Left kidney (tissue), 2 donors: ENCODE measurements around the gene TAPT1. TPM values are rescaled to one million over a fixed set of nuclear protein-coding genes. Genes with fewer than 3 reads are reported as not detected.
A peak's percentile ranks its signal among the peaks of the same experiment; 100 is the strongest.
"Not testable (repeated sequence)": the region's sequence is repeated elsewhere in the genome, so short reads cannot be mapped to it uniquely, and the experiment has no call there.

Experiments
- DNase-seq: peaks from one replicate; pipeline ENCODE4 v3.0.0-alpha.2; 2013
- polyA plus RNA-seq: library from polyadenylated mRNA; unstranded; fragments of 120-200 nt; gene quantifications from one replicate; pipeline ENCODE4 v1.2.1, GENCODE V29; 2013; ENCODE audit not compliant: insufficient read length

Gene TAPT1
- polyA plus RNA-seq, 1 donor = 49.4 TPM

DNA sequence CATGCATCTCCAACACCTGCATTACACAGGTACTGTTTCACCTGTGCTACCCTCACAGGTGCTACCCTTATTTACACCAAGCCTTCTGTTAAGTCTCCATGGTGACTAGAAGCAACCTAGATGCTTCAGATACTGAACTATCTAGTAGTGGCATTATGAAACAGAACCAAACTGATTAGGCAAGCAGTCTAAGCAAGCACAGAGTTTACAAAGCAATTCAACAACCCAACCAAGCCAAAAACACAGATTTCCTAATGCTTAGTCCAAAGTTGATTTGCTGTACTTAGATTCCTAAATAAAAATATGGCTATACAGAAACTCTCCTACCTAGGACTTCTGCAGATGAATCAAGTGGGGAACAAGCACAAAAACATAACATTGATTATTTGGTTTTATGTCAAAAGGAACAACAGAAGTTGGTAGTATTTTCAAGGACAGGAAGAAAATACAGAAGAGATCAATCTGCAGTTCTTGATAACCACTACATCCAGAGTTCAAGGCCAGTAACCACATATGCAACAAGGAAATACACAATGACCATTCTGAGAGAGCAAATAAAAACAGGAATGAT lies 3.2 kb downstream of the TAPT1 start:
- DNase-seq = no peak

- no peak for DNase-seq
Measured at GRCh38 chr4:16218950-16219349, 7.3 kb downstream of the TAPT1 start.

DNA sequence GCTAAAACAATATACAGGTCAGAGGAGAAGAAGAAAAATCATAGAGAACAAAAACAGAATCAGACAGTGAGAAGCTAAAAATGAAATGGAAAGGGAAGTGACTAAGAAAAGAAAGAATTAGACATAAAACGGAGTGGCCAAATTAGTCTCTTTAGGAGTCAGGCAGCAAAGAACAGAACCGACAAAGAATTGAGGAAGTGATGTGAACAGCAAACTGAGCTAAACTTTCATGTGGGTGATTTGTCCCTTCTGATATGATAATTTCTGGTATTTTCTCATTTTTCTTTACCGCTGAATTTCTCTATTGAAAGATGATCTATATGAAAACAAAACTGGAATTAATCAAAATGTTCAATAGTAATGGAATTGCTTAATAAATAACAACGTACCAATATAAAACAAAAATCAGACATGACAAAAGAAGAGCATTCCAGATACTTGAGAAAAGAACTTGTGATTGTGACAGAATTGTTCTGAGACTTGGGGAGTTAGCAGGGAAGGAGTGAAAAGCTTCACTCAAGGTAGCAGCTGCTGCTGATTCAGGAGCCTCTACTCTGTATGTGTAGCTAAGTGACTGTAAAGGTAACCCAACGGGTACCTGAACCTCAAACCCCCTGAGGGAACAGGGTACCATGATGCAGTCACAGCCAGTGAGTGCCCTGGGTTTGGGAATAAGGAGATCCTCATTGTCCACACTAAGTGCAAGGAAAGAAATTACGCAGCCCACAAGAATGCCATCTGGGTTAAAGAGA lies 8.8 kb downstream of the TAPT1 start:
- no peak for DNase-seq

- DNase-seq = no peak
Measured at GRCh38 chr4:16213121-16213520, 13.2 kb downstream of the TAPT1 start.

DNA sequence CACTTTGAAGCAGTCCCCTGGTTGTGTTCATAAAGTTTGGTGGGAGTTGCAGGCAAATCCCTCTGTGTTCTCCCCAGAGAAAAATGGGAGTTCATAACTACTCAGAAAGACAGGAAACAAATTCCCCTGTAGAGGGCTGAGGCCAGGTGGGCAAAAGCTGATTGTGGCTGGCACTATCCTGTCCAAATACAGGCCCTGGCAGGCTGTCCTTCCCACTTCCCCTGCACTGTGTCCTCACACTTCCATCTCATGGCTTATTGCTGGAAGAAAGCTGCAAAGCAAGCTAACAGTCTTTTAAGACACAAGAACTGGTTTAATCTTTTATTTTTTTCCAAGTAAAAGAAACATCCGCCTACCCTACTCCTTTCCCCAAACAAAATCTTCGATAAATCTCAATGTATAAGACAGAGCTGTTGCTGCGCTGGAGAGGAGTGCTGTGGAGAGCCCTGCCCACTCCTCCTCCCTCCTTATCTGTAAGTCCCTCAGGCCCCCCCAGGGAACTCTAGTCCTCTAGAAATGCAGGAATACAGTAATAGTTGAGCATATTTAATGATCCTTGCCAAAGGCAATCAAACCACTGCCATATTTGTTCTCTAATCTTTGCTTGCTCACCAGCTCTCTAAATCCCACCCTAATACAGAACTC lies 14.0 kb downstream of the TAPT1 start:
- no peak for DNase-seq

DNA sequence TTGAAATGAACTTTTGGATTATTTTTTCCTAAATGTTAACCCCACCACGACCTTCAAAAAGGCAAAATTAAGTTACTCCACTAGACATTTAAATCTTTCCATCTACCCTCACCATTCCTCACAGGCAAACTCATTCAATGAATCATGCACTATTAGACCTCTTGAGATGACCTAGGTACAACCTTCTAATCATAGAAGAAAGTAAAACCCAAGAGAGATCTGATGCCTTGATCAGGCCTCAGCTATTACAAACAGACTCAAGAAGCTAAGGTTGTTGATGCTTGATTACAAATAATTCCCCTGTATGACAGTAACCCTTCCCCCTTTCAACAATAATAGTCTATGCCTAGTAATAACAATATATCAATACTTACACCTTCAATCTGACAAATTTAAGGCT lies 18.9 kb downstream of the TAPT1 start:
- no peak for DNase-seq

GRCh38 chr4:16206848-16207247 lies 19.4 kb downstream of the TAPT1 start:
- no peak for DNase-seq

- no peak for DNase-seq
Measured at GRCh38 chr4:16206301-16206700, 20.0 kb downstream of the TAPT1 start.

- no peak for DNase-seq
Measured at GRCh38 chr4:16205298-16206164, 20.7 kb downstream of the TAPT1 start.

GRCh38 chr4:16204505-16204904 lies 21.8 kb downstream of the TAPT1 start:
- DNase-seq = no peak

DNA sequence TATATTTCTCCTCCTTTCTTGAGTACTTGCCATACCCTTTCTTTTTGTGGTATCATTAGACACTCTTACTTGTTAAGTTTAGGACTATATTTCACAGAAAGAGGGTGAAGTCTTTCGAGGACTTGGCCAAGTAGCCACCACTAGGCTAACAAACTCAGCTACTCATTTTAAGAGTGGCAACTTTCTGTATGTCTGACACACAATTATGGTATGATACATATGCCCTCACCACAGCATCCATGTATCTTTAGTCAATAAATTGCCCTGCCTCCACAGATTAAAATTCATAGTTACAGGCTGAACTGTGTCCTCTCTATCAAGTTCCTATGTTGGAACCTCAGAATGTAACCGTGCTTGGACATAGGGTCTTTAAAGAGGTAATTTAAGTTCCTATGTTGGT lies 23.2 kb downstream of the TAPT1 start:
- no peak for DNase-seq

DNA sequence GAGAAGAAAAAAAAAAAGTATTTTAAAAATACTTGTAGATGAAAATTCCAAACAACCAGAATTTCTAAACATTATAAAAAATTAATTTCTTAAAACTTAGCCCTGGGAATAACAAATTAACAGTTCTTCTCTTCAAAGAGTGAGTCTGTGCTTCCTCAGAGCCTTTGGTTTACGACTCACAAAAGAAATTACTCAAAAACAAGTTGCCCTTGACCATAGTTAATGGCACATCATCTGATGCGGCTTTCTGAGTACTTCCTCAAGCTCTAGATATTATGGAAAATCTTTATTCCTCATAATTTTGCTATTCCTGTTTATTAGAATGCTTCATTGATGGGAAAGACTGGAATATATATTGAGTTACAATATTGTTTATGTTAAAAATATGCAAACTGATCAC lies 23.7 kb downstream of the TAPT1 start:
- DNase-seq = no peak

DNA sequence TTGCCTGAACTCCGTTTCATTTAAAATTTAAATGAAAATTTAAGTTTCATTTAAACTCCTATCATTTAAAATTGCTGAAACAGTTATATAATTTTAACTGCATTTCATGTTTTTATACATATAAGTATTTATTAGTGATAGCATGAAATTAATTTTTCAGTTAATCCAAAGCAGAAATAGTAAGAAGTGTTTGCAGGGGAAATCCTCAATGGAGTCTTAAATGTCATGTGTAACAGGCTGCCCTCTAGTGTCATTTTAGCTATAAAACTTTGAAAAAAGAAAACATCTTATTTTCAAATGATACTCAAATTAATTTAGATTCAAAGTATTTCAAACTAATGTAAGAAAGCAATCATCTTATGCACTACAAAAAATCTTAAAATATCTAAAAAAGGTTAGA lies 27.2 kb downstream of the TAPT1 start:
- DNase-seq = no peak

DNA sequence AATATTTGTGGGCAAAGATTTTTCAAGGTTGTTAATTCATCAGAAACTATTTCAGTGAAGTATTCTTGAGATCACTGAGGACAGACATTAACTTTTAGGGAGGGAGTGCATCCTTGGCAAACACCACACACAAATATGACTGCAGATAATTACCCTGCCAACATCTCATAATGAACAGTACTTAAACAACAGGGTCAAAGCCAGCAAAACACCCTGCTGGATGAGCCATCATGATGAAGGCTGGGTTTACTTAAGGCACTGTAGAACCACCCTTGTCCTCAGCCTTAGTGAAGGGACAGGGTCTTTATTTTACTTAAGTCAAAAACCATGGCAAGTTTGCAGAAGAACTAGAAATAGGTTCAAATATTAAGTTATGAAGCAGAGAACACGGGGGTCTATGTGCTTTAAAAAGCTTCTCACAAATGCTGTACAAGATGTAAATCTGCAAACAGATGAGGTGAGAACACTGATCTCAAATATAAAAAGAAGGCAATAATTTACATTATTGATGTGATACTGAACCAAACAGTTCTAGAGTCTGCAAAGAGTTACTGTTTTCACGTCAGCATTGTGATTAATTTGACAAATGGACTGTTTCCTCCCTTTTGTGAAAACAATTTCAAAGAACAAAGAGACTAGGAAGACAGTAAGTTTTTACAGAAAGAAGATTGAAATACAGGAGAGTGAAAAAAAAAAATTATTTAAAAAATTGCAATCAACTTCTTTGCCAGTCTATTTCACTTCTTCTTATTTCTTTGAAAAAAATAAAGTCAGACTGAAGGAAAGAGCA lies 28.2 kb downstream of the TAPT1 start:
- no peak for DNase-seq

GRCh38 chr4:16196482-16197393 lies 29.5 kb downstream of the TAPT1 start:
- peak; percentile 71 for DNase-seq

DNA sequence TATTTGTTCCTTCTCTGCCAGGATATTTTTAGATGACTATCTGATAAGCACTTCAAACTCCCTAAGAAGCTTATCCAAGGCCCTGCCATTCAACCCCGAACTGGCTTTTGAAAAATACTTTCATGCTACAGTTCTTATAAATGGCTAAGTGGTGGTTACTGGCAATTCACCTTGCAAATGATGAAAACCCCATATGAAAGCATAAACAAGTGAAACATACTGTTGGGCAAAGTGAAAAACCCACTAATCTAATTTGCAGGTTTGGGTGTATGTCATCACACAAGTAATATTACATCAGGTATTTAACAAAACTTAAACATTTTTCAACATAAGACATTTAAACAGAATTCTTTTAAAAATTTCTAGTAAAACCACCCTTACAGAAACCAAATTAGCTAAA lies 31.1 kb downstream of the TAPT1 start:
- no peak for DNase-seq

GRCh38 chr4:16194798-16195197 lies 31.5 kb downstream of the TAPT1 start:
- not testable (repeated sequence) for DNase-seq

DNA sequence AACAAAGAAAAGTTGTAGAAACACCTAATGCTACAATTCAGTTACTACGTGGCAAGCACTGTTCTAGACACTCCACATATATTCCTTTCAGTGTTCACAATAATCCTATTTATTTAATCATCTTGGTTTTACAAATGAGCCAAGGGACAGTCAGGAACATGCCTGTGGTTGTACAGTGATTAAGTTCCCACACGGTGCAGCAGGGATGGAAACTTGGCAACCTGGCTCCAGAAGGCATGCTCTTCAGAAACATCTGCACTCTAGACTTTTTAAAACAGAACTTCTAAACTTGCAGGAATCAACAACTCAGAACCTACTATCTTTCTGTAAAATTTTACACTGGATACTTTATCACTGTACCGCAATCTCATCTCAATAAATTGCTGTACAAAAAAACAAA lies 32.1 kb downstream of the TAPT1 start:
- DNase-seq = no peak

DNA sequence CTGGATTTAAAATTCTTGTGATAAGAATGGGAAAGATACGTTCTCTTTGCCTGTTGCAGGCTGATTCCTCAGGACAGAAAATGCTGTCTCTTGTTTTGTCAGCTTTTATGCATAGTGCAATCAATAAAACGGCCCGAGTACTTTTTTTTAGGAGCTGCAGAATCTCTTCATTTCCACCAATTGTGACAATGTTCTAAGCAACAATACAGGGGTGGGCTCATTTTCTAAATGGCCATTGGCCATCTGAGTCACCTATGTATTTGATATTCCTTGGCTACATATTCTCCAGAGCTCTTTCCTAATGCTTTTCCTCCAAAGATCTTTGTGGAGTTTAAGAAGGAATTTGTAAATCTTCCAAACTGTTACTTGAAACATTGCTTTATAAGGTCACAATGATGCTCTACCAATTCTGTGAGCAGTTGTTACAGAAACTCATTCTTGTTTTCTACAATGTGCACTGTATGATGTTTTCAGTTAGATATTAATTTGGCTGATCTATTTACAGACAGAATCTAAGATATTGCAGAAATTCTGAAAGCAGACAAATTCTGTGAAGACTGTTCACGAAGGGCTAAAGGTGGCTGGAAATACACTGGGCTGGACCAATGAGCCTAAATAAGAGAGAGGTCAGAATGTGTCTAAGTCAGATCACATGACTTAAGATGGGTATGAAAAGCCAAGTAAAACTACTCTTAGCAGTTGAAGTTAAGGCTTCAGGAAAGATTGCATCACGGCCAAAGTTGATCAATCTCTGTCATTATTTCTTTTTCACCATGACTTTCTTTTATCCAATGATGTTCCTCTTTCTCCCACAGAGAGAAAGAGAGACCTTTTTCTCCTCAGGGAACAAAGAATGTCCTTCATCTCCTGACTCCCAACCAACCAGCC lies 33.4 kb downstream of the TAPT1 start:
- DNase-seq = no peak

DNA sequence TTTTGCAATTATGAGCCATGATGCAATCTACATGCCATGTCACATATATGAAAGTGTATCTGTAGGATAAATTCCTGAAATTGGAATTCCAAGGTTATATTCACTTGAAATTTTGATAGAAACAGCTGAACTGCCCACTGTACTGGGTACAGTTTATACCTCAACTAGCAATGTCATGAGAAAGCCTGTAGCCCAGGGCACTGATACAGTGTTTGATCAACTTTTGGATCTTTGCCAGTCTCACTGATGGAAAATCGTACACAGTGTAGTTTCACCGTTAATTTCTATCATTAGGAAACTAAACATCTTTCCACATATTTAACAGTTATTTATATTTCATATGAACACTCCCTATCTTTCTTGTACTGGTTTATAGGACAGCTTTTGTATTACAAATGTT lies 34.2 kb downstream of the TAPT1 start:
- DNase-seq = no peak
